HG03108 (cell line): Measurements from ENCODE around the gene AIFM3.
A peak's percentile ranks its signal among the peaks of the same experiment; 100 is the strongest.
"Not testable (repeated sequence)": the region's sequence is repeated elsewhere in the genome, so short reads cannot be mapped to it uniquely, and the experiment has no call there.

ENCODE experiments used
- ATAC-seq: cut with Tn5 transposase; IDR thresholded peaks from one replicate; pipeline ENCODE4 v1.9.1; 2021; ENCODE audit warnings: moderate library complexity; ENCODE audit not compliant: unreplicated experiment

AIFM3 gene

DNA sequence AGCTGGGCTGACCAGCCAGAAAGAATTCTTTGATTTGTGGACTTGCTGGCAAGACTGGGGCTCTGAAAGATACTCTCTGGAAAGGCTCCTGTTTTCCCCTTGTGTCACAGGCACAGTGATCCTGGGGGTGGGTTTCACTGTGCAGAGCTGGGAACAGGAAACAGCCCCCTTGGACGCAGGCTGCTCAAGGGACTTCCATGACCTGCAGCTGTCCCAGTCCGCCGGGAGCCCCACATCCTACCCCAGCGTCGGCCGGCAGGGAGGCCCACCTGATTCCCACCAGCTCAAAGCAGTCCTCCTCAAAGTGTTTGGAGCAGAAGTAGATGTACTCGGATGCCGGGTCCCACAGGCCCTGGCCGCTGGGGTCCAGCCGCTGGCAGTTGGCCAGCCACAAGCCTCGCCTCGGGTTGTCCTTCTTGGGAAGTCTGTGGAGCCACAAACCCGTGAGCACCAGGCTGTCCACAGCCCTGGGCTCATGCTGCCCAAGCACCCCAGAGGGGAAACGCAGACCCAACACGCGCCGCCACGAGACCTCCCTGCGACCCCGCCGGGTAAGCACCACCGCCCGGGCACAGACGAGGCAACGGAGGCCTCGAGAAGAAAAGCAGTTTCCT is 34.0 kb downstream of the AIFM3 start:
- ATAC-seq = no peak

DNA sequence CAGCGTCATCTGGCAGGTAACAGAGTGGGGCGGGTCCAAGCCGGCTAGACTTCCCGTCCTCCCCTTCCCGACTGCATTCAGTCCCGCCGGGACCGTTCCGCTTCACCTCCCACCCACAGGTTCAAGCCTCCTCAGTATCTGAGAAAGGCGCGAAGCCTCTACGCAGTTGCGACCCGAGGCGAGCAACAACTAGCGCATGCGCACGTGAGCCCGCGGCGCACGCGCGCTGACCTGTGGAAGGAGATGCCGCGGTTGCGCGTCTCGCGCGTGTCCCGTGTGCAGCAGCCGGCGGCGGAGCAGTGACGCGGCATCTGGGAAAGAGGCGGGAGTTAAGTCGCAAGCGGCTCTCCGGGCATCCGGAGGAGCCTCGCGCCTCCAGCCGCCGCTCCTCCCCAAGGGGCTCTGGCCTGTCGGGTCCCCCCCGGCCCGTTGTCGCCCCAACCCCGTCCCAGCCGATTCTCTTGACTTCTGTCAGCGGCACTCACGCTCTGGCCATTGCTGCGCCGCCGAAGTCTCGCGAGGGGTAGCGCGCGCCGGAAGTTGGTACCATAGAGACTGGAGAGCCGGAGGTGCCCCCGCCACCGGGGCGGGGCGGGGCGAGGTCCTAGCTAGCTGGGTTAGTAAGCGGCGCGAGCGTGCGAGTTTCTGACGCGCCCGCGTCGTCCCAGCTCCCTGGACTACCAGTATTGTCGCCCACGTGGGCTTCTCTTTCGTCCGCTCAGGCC is 34.7 kb downstream of the AIFM3 start, which contains the start of gene THAP7:
TSS of gene THAP7 (minus strand) at position 518 of the 725 bp plus-strand sequence. CDS start at position 311, 207 bp downstream.
- peak; percentile 82 for ATAC-seq

- ATAC-seq = no peak
Observed at GRCh38 chr22:21003782-21004181, 36.7 kb downstream of the AIFM3 start.

- ATAC-seq = not testable (repeated sequence)
Observed at GRCh38 chr22:21009208-21009607, 42.2 kb downstream of the AIFM3 start.

GRCh38 chr22:21009638-21010425 is 42.8 kb downstream of the AIFM3 start:
- ATAC-seq = no peak

- no peak for ATAC-seq
Observed at GRCh38 chr22:21010426-21011113, 43.5 kb downstream of the AIFM3 start.

- ATAC-seq = no peak
Observed at GRCh38 chr22:21012446-21013407, 45.7 kb downstream of the AIFM3 start.

DNA sequence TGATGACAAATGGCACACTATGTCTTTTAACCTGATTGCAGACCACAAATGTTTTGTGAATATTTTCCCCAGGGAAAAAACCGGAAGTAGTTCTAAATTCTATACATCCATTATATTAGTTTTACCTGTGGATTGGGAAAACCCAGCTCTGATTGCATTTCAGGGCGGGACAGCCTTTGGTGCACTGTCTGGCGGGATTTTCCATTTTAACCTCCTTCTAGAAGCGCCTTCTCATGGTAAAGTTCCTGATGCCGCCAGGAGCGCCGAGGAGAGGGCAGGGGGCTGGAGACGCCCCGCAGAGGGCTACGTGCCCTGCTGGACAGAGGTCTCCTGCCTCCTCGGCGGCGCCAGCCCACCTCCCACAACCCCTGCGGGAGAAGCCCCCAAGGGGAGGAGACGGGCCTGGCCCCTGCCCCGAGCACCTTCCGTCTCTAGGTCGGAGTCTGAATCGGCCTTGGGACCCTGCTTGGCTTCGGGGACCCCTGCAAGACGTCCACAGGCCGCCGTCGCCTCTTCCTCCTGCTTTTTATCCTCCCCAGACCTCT is 46.7 kb downstream of the AIFM3 start:
- ATAC-seq = no peak

DNA sequence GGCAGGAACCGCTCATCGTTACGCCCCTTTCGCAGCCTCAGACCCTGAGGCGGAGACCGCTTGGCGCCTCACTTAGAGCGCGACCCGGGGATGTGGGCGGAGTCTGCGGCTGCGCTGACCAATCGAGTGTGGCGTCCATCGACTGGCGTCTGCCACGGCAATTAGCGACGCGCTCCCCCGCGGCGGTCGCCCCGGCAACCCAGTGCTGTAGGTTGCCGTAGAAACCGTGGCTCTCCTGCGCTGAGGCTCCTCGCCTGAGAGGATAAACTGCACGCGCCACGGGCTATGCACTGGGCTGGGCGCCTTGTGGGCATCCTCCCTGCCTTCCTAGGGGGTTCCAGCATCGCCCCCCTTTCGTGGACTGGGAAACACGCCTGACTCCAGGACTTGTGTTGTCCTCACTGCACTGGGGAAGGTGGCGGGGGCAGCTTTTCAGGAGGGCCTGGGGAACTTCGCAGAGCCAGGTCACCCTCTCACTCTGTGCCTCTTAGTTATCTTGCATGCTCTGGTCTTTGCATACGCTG is 47.2 kb downstream of the AIFM3 start:
- peak; percentile 77 for ATAC-seq

DNA sequence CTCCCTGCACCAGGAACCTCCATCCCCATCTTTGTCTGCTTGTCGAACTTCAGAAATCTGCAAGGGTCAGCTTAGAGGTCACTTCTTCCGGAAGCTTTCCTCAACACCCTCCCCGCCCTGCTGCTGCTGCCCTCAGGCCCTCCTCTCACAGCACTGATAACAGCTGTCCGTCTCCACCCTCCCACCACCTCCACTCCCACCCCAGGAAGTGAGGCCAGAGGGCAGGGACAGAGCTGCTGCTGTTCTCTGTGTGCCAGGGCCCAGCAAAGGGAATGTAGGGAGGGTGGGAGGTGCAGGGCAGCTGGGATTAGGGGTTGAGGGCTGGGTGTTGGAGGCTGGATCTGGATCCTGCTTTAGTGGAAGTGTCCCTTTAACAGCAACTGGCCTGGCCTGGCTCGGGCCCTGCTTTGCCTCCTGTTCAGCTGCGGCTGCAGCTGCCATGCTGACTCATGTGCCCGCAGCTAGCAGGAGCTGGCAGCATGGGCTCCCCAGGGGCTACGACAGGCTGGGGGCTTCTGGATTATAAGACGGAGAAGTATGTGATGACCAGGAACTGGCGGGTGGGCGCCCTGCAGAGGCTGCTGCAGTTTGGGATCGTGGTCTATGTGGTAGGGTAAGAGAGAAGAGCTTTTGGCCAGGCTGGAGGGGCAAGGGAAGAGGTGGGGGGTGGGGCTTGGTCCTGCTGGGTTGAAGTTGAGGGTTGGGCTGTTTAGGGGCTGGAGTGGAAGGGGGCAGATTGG is 47.8 kb downstream of the AIFM3 start, which contains the start of gene P2RX6:
TSS of gene P2RX6 (plus strand) at position 440 of the 740 bp plus-strand sequence. CDS start at position 450, 10 bp downstream.
- ATAC-seq = no peak

DNA sequence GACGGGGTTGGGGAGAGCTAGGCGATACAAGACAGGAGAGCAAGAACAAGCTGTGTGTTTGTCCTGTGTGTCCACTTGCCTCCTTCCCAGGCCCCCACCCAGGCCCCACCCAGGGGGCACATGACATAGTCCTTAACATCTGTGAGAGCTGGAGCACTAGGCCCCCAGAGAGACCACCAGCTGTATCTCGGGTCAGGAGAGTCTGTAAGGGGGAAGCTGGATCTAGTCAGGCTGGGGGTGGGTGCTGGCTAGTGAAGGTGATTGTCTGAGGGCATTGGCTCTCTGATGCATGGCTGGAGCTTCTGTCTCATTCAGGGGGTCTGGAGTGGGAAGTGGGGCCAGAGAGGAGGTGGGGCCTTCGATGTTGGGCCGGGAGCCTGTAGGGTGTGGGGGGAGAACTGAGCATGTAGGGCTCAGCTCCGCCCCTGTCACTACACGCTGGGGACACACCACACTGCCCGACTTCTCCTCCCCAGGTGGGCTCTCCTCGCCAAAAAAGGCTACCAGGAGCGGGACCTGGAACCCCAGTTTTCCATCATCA is 48.5 kb downstream of the AIFM3 start:
- no peak for ATAC-seq

DNA sequence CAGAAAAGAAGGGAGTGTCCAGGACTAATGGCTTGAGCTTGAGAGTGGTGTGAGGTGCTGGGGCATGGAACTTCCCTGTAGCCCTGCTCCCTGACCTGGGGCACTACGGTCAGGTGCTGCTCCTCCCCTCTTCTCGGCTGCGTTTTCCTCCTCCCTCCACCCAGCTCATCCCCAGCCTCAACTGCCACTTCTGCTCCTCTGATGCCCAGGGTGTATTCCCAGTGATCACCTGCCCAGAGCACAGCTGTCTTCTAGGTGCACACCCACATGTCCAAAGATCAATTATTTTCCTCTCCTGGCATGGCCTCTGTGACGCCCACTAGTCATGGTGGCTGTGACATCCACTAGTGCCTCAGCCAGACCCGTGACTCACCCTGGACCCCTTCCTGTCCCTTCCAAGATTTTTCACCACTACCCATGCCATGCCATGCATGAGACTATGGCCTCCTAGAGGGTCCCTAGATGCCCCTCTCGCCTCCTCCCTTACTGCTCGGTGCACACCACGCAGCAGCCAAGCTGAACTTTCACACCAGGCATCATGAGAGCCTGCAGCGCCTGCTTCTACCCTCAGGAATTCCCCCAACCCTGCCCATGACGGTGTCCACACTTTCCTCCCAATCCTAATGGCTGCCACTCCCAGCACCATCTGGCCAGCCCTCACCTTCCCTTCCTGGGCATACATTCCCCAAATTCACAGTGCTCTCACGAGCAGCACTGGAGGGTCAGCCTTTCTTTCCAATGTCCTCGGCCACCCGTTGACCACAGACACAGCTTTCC is 49.8 kb downstream of the AIFM3 start:
- ATAC-seq = no peak

- ATAC-seq = no peak
Observed at GRCh38 chr22:21018314-21018713, 51.3 kb downstream of the AIFM3 start.

- no peak for ATAC-seq
Observed at GRCh38 chr22:21020802-21021429, 53.9 kb downstream of the AIFM3 start.

DNA sequence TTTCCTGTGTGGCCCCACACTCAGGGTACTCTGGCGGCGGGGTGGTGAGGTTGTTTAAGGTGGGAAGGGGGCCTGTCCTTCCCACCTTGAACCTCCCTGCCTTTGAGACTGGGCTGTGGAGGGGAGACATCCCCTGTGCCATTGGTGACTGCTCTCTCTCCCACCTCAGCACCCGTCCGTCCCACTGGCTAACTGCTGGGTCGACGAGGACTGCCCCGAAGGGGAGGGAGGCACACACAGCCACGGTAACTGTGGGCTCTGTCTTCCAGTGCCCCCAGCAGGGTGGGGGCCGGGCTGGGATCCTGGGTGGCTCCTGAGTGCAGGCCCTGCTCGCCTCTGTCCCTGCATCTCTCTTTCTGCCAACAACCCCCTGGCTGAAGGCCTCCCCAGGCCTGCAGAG is 55.5 kb downstream of the AIFM3 start:
- no peak for ATAC-seq

GRCh38 chr22:21022955-21023614 is 56.0 kb downstream of the AIFM3 start:
- no peak for ATAC-seq

- ATAC-seq = no peak
Observed at GRCh38 chr22:21025266-21025665, 58.2 kb downstream of the AIFM3 start.
